Heart left ventricle (tissue), 13 donors: ENCODE results near the gene EGR4.

Source experiments
- POLR2A ChIP-seq, 2 donors: fragments of 450-650 bp; IDR thresholded peaks; one replicate each; pipeline ENCODE4 v1.6.1; 2017; ENCODE audit warnings: antibody characterized with exemption in 2 of 2, mild to moderate bottlenecking in 2 of 2, moderate library complexity in 2 of 2
- TF ChIP-seq, protein P1 (sequence below), 12 donors: fragments of 200-600 bp; sonication (generic) in 4 of 12; IDR thresholded peaks; one replicate each; pipeline versions ENCODE4 v1.5.0 to v1.8.0; 2018 to 2022; ENCODE audit warnings: antibody characterized with exemption in 12 of 12, mild to moderate bottlenecking in 5 of 12
- donor health status: ischemic (EF 13 %, LVEDD 7.1; RV severe dilation, severe dysfunction).
- donor health status: DM: no; HTN: yes; CAD: no.
- donor health status: DM: no; HTN: no; CAD: no.
- donor health status: ischemic (EF 25% LVEDD 6.9; RV normal size, moderate dysfunction).
- donor health status: ischemic (EF 25% LVEDD 5.7; RV mildly dilated, moderate dysfunction).
- donor health status: ischemic (EF 35%, LVEDD 5.7; RV mildly dilated, moderate dysfunction).
- donor health status: nonischemic (EF 11% LVEDD 7.7; RV severe dilation, severe dysfunction).
- donor health status: DM: yes; HTN: yes; CAD: no.
- donor health status: PGD.
- donor health status: ischemic (EF 29% LVEDD 5.4; RV normal size, mild dysfunction).
- donor health status: nonischemic (EF 23%, LVEDD 6.1; RV moderate dilation, normal function).

DNA sequence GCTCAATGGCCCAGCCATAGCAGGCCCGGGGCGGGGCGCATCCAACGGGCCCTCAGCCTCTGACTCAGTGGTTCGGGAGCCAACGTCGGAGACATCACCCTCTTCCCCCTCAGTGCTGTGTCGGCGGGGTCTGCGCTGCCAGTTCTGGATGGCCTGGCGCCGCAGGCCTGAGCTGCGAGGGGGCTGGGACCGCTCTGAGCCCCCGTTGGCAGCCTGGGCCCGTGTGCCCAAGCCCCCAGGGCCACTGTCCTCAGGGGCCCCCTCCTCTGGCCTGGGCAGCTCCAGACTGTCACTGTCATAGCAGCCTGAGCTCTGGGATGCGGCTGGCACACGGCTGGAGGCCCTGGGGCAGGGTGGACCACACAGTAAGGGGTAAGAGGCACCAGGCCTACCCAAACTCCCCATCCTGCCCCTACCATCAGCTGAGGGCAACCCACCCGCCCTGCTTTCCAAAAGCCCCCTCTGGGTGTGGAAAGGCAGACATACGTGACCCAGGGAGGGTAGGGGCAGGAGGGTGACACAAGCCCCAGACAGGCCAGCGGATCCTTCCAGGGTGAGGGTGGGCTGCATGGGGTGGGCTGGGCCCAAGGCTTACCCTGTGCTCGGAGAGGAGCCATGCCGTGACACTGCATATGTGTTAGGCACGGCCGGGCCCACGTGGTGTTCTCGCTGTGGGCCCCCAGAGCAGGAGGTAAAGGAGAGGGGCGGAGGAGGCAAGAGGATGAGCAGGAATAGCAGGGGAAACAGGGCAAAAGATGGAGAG, 27.9 kb downstream of the EGR4 start:
- TF ChIP-seq, protein P1, sequence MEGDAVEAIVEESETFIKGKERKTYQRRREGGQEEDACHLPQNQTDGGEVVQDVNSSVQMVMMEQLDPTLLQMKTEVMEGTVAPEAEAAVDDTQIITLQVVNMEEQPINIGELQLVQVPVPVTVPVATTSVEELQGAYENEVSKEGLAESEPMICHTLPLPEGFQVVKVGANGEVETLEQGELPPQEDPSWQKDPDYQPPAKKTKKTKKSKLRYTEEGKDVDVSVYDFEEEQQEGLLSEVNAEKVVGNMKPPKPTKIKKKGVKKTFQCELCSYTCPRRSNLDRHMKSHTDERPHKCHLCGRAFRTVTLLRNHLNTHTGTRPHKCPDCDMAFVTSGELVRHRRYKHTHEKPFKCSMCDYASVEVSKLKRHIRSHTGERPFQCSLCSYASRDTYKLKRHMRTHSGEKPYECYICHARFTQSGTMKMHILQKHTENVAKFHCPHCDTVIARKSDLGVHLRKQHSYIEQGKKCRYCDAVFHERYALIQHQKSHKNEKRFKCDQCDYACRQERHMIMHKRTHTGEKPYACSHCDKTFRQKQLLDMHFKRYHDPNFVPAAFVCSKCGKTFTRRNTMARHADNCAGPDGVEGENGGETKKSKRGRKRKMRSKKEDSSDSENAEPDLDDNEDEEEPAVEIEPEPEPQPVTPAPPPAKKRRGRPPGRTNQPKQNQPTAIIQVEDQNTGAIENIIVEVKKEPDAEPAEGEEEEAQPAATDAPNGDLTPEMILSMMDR (IDR thresholded peaks at IDR 0.05) = no peak
- no peak for TF ChIP-seq POLR2A (IDR thresholded peaks at IDR 0.05)
